Measurements from ENCODE around the gene YY1.

The YY1 gene

GRCh38 chr14:100239840-100240667 lies 1.1 kb downstream of the YY1 start (continued):
- TF ChIP-seq, protein P1, sequence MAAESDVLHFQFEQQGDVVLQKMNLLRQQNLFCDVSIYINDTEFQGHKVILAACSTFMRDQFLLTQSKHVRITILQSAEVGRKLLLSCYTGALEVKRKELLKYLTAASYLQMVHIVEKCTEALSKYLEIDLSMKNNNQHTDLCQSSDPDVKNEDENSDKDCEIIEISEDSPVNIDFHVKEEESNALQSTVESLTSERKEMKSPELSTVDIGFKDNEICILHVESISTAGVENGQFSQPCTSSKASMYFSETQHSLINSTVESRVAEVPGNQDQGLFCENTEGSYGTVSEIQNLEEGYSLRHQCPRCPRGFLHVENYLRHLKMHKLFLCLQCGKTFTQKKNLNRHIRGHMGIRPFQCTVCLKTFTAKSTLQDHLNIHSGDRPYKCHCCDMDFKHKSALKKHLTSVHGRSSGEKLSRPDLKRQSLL (tag by site-specific recombination; IDR thresholded peaks at IDR 0.05), result no peak; the same call in 1 of the 2 replicates
- TF ChIP-seq ZNF302 (tag by site-specific recombination; IDR thresholded peaks at IDR 0.05; ENCODE audit: low read depth), result no peak
- no peak for TF ChIP-seq GLI2 (tag by site-specific recombination; IDR thresholded peaks at IDR 0.05; ENCODE audit: borderline replicate concordance, low read depth)
- no peak for TF ChIP-seq ZNF391 (tag by site-specific recombination; IDR thresholded peaks at IDR 0.05; ENCODE audit: borderline replicate concordance, low read depth)
- TF ChIP-seq ZNF24 (tag by site-specific recombination; IDR thresholded peaks at IDR 0.05), result no peak
- TF ChIP-seq, protein P2, sequence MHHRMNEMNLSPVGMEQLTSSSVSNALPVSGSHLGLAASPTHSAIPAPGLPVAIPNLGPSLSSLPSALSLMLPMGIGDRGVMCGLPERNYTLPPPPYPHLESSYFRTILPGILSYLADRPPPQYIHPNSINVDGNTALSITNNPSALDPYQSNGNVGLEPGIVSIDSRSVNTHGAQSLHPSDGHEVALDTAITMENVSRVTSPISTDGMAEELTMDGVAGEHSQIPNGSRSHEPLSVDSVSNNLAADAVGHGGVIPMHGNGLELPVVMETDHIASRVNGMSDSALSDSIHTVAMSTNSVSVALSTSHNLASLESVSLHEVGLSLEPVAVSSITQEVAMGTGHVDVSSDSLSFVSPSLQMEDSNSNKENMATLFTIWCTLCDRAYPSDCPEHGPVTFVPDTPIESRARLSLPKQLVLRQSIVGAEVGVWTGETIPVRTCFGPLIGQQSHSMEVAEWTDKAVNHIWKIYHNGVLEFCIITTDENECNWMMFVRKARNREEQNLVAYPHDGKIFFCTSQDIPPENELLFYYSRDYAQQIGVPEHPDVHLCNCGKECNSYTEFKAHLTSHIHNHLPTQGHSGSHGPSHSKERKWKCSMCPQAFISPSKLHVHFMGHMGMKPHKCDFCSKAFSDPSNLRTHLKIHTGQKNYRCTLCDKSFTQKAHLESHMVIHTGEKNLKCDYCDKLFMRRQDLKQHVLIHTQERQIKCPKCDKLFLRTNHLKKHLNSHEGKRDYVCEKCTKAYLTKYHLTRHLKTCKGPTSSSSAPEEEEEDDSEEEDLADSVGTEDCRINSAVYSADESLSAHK (tag by site-specific recombination; IDR thresholded peaks at IDR 0.05), result no peak
- TF ChIP-seq IKZF3 (tag by site-specific recombination; IDR thresholded peaks at IDR 0.05), result peak; percentile 78
- no peak for TF ChIP-seq BCL6B (tag by site-specific recombination; IDR thresholded peaks at IDR 0.05)
- TF ChIP-seq ZNF121 (tag by site-specific recombination; IDR thresholded peaks at IDR 0.05), result no peak
- peak; percentile 52; the same call in 1 of the 2 replicates for TF ChIP-seq ZNF2 (tag by site-specific recombination; IDR thresholded peaks at IDR 0.05)
- no peak for TF ChIP-seq ZNF280C (tag by site-specific recombination; IDR thresholded peaks at IDR 0.05)
- no peak for TF ChIP-seq ZNF274 (IDR thresholded peaks at IDR 0.05; ENCODE audit: low read length)
- TF ChIP-seq ZNF274 (tag by site-specific recombination; IDR thresholded peaks at IDR 0.05; ENCODE audit: borderline replicate concordance), result no peak
- TF ChIP-seq ZNF660 (tag by site-specific recombination; IDR thresholded peaks at IDR 0.05), result 0 out of 2 replicates have a peak, but pooled peaks have one; percentile 59
- TF ChIP-seq ZSCAN30 (tag by site-specific recombination; IDR thresholded peaks at IDR 0.05), result peak; percentile 44; the same call in 1 of the 2 replicates
- peak; percentile 96 for TF ChIP-seq ZFHX2 (tag by site-specific recombination; conservative IDR thresholded peaks at IDR 0.05)
- TF ChIP-seq ZNF785 (tag by site-specific recombination; IDR thresholded peaks at IDR 0.05), result no peak
- no peak for TF ChIP-seq GFI1B (tag by site-specific recombination; IDR thresholded peaks at IDR 0.05)
- TF ChIP-seq RBAK (tag by site-specific recombination; IDR thresholded peaks at IDR 0.05), result no peak
- no peak for TF ChIP-seq SETDB1 (IDR thresholded peaks at IDR 0.05; ENCODE audit: insufficient read length, low read length)
- TF ChIP-seq, protein P3, sequence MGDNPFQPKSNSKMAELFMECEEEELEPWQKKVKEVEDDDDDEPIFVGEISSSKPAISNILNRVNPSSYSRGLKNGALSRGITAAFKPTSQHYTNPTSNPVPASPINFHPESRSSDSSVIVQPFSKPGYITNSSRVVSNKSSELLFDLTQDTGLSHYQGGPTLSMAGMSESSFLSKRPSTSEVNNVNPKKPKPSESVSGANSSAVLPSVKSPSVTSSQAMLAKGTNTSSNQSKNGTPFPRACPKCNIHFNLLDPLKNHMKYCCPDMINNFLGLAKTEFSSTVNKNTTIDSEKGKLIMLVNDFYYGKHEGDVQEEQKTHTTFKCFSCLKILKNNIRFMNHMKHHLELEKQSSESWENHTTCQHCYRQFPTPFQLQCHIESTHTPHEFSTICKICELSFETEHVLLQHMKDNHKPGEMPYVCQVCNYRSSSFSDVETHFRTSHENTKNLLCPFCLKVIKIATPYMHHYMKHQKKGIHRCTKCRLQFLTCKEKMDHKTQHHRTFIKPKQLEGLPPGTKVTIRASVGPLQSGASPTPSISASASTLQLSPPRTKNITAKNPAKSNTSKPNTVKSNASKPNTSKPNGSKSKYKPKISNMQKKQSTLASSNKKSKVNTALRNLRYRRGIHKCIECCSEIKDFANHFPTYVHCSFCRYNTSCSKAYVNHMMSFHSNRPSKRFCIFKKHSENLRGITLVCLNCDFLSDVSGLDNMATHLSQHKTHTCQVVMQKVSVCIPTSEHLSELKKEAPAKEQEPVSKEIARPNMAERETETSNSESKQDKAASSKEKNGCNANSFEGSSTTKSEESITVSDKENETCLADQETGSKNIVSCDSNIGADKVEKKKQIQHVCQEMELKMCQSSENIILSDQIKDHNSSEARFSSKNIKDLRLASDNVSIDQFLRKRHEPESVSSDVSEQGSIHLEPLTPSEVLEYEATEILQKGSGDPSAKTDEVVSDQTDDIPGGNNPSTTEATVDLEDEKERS (tag by site-specific recombination; IDR thresholded peaks at IDR 0.05), result no peak
- peak; percentile 91 for TF ChIP-seq YY1 (tag by site-specific recombination; IDR thresholded peaks at IDR 0.05)
- TF ChIP-seq ZNF629 (tag by site-specific recombination; IDR thresholded peaks at IDR 0.05), result peak; percentile 60
- TF ChIP-seq ZNF202 (tag by site-specific recombination; IDR thresholded peaks at IDR 0.05; ENCODE audit: borderline replicate concordance), result no peak
- TF ChIP-seq ZNF600 (tag by site-specific recombination; IDR thresholded peaks at IDR 0.05), result peak; percentile 79
- no peak for TF ChIP-seq ZNF16 (tag by site-specific recombination; IDR thresholded peaks at IDR 0.05; ENCODE audit: low read depth)
- TF ChIP-seq ZNF76 (tag by site-specific recombination; IDR thresholded peaks at IDR 0.05; ENCODE audit: borderline replicate concordance, low read depth), result peak; percentile 51; the same call in 1 of the 2 replicates
- TF ChIP-seq MZF1 (tag by site-specific recombination; IDR thresholded peaks at IDR 0.05; ENCODE audit: borderline replicate concordance), result no peak
- no peak for TF ChIP-seq ZBTB20 (tag by site-specific recombination; IDR thresholded peaks at IDR 0.05)
- TF ChIP-seq ZNF324 (tag by site-specific recombination; IDR thresholded peaks at IDR 0.05), result no peak

Measured in HEK293 (cell line).